ENCODE measurements around the gene PGA5. TPM values are rescaled to one million over a fixed set of nuclear protein-coding genes. Genes with fewer than 3 reads are reported as not detected.
"Not testable (repeated sequence)": the region's sequence is repeated elsewhere in the genome, so short reads cannot be mapped to it uniquely, and the experiment has no call there.

The PGA5 gene
- total RNA-seq, 1 experiment from 2014 or later, result not detected

- H3K9me3 ChIP-seq, H3K4me3 ChIP-seq, H3K27me3 ChIP-seq, H3K36me3 ChIP-seq, DNase-seq: not testable (repeated sequence)
These were observed 22.7 kb upstream of the PGA5 start for GRCh38 chr11:61218306-61218705.

GRCh38 chr11:61219016-61219415 lies 22.0 kb upstream of the PGA5 start:
- H3K27me3 ChIP-seq, H3K36me3 ChIP-seq, H3K4me3 ChIP-seq, H3K9me3 ChIP-seq, DNase-seq: not testable (repeated sequence)

- H3K27me3 ChIP-seq, DNase-seq, H3K4me3 ChIP-seq, H3K36me3 ChIP-seq, H3K9me3 ChIP-seq: not testable (repeated sequence)
These were observed 18.9 kb upstream of the PGA5 start, which contains the start of gene PGA4 for GRCh38 chr11:61222047-61222446. Gene PGA4 (plus strand): TSS chr11:61222347. CDS start chr11:61222401, 54 bp downstream.

- H3K27me3 ChIP-seq, H3K9me3 ChIP-seq, DNase-seq, H3K4me3 ChIP-seq, H3K36me3 ChIP-seq: not testable (repeated sequence)
These were observed 18.3 kb upstream of the PGA5 start for GRCh38 chr11:61222692-61223091.

GRCh38 chr11:61226457-61227137 lies 14.4 kb upstream of the PGA5 start:
- not testable (repeated sequence) for H3K9me3 ChIP-seq, DNase-seq, H3K27me3 ChIP-seq, H3K4me3 ChIP-seq, H3K36me3 ChIP-seq

- H3K4me3 ChIP-seq, result not testable (repeated sequence)
These were observed 11.5 kb upstream of the PGA5 start for GRCh38 chr11:61229458-61229857.

GRCh38 chr11:61231033-61231432 lies 9.9 kb upstream of the PGA5 start:
- not testable (repeated sequence) for H3K9me3 ChIP-seq, H3K4me3 ChIP-seq, H3K36me3 ChIP-seq, H3K27me3 ChIP-seq, DNase-seq

More at GRCh38 chr11:61229458-61229857, 11.5 kb upstream of the PGA5 start:
- not testable (repeated sequence) for H3K27me3 ChIP-seq, DNase-seq, H3K36me3 ChIP-seq, H3K9me3 ChIP-seq

GRCh38 chr11:61231585-61231984 lies 9.4 kb upstream of the PGA5 start:
- not testable (repeated sequence) for H3K9me3 ChIP-seq, H3K27me3 ChIP-seq

GRCh38 chr11:61232548-61233145 lies 8.3 kb upstream of the PGA5 start:
- H3K27me3 ChIP-seq, H3K9me3 ChIP-seq: not testable (repeated sequence)

More at GRCh38 chr11:61231585-61231984, 9.4 kb upstream of the PGA5 start:
- not testable (repeated sequence) for DNase-seq, H3K36me3 ChIP-seq, H3K4me3 ChIP-seq

GRCh38 chr11:61237130-61237529 lies 3.8 kb upstream of the PGA5 start:
- DNase-seq, H3K36me3 ChIP-seq, H3K9me3 ChIP-seq, H3K27me3 ChIP-seq, H3K4me3 ChIP-seq: not testable (repeated sequence)

More at GRCh38 chr11:61232548-61233145, 8.3 kb upstream of the PGA5 start:
- H3K4me3 ChIP-seq, H3K36me3 ChIP-seq, DNase-seq: not testable (repeated sequence)

GRCh38 chr11:61240288-61240687 lies 687 bp upstream of the PGA5 start:
- DNase-seq, H3K36me3 ChIP-seq, H3K4me3 ChIP-seq, H3K9me3 ChIP-seq, H3K27me3 ChIP-seq: not testable (repeated sequence)

- H3K4me3 ChIP-seq, H3K9me3 ChIP-seq, DNase-seq, H3K27me3 ChIP-seq, H3K36me3 ChIP-seq: not testable (repeated sequence)
These were observed 551 bp downstream of the PGA5 start for GRCh38 chr11:61241526-61241925.

- not testable (repeated sequence) for H3K9me3 ChIP-seq, H3K4me3 ChIP-seq, DNase-seq, H3K36me3 ChIP-seq, H3K27me3 ChIP-seq
These were observed 4.4 kb downstream of the PGA5 start for GRCh38 chr11:61245284-61245964.

- H3K4me3 ChIP-seq, H3K27me3 ChIP-seq, H3K9me3 ChIP-seq, DNase-seq, H3K36me3 ChIP-seq: not testable (repeated sequence)
These were observed 7.1 kb downstream of the PGA5 start for GRCh38 chr11:61248071-61248470.

GRCh38 chr11:61249201-61249600 lies 8.2 kb downstream of the PGA5 start:
- H3K36me3 ChIP-seq, H3K27me3 ChIP-seq, H3K9me3 ChIP-seq, H3K4me3 ChIP-seq, DNase-seq: not testable (repeated sequence)

- H3K36me3 ChIP-seq, H3K27me3 ChIP-seq, H3K4me3 ChIP-seq, H3K9me3 ChIP-seq, DNase-seq: not testable (repeated sequence)
These were observed 10.1 kb downstream of the PGA5 start for GRCh38 chr11:61250796-61251765.

GRCh38 chr11:61252332-61252731 lies 11.4 kb downstream of the PGA5 start:
- H3K27me3 ChIP-seq, H3K36me3 ChIP-seq, DNase-seq, H3K4me3 ChIP-seq, H3K9me3 ChIP-seq: not testable (repeated sequence)

Measured in MG63 (cell line).